ENCODE data around the gene KRT6B. TPM values are rescaled to one million over a fixed set of nuclear protein-coding genes. Genes with fewer than 3 reads are reported as not detected.

Gene KRT6B
- total RNA-seq, 1 experiment from 2014 or later = not detected

DNA sequence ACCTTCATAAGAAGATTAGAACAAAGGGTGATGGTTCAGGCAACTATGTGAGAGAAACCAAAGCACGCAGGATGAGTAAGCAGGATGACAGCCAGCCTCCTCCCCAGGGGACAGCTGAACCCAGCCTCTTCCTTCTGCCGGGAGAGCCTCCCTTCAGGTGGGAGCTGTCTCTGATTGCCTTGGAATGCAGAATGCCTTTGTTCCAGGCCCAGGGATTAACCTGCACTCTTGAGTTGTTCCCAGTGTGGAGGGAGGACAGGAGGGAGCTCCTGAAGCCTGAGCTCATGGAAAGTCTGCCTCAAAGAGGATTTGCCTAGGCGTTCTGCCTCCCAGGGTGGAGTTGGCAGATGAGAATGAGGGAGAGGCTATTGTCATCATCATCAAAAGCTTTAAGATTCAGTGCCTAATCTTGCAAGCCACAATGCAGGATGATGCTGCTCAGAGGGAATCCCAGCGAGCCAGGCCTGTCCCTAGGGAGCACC lies 44.7 kb upstream of the KRT6B start:
- Histone ChIP-seq H3K9me3 (ENCODE audit: control insufficient read depth in 1 of 2, insufficient read depth in 1 of 2, low read depth in 1 of 2, low read length in 2 of 2) (no peaks in the 10 kb centered on the region), H3K27me3 (ENCODE audit: insufficient read depth, low read length) (no peaks in the 10 kb centered on the region), H3K36me3 (ENCODE audit: control insufficient read depth in 1 of 2, insufficient read depth in 2 of 2, low read length in 2 of 2) (no peaks in the 10 kb centered on the region), H4K20me1 (ENCODE audit: insufficient read depth) (no peaks in the 10 kb centered on the region), H3K9me2 (ENCODE audit: insufficient read depth) (no peaks in the 10 kb centered on the region), H2AFZ (ENCODE audit: low read depth, low read length, poor library complexity, severe bottlenecking) (no peak overlapping the region), H3K27ac (ENCODE audit: low read depth, low read length) (peak overlapping the region; percentile 80), H3K4me1 (ENCODE audit: control insufficient read depth in 1 of 2, insufficient read depth in 2 of 2, low read length in 2 of 2) (peaks cover 29 to 78% of the 10 kb centered on the region in 2 experiments), H3K4me2 (ENCODE audit: low read length) (peak overlapping the region; percentile 73), H3K9ac (ENCODE audit: low read length) (peak overlapping the region; percentile 59), H3K79me2 (ENCODE audit: insufficient read depth, low read length) (no peaks in the 10 kb centered on the region), H3K4me3 (replicated peaks in 1 of 2; ENCODE audit: low read depth in 1 of 2, low read length in 2 of 2) (peak overlapping the region in 1 of 2 experiments; percentile 30; a peak in 1 of 4 replicates)
- ChIA-PET RAD21 (ENCODE audit: low non-redundant PET in 1 of 2, low total read pairs in 2 of 2, uncharacterized antibody in 2 of 2, unreplicated experiment in 2 of 2) (no interaction called here), CTCF (no interaction called here), POLR2A (interaction anchor here (0.5 to 0.7 kb wide), 2 partner anchors 11 to 197 kb away, joined by 3 read pairs; no protein-coding TSS in a partner anchor)
- BruUV-seq (replicated peaks) = no TSS peak
- ATAC-seq (peak; percentile 85), DNase-seq (ENCODE audit: low read depth, low spot score) (peak; percentile 80)
- intact Hi-C loops (cut with micrococcal nuclease) = no loop called here
- no peak for TF ChIP-seq EZH2phosphoT487 (IDR thresholded peaks at IDR 0.05; ENCODE audit: borderline replicate concordance)
- TF ChIP-seq, protein P1, sequence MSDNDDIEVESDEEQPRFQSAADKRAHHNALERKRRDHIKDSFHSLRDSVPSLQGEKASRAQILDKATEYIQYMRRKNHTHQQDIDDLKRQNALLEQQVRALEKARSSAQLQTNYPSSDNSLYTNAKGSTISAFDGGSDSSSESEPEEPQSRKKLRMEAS (IDR thresholded peaks at IDR 0.05) = peak; percentile 71; the same call in 1 of the 2 replicates
- TF ChIP-seq EGR1 (IDR thresholded peaks at IDR 0.05; ENCODE audit: low read depth) = no peak
- TF ChIP-seq YY1 (IDR thresholded peaks at IDR 0.05; ENCODE audit: extremely low read depth, insufficient replicate concordance, low read depth, low read length) = peak; percentile 37
- TF ChIP-seq ZFX (IDR thresholded peaks at IDR 0.05) = no peak
- TF ChIP-seq, protein P2, sequence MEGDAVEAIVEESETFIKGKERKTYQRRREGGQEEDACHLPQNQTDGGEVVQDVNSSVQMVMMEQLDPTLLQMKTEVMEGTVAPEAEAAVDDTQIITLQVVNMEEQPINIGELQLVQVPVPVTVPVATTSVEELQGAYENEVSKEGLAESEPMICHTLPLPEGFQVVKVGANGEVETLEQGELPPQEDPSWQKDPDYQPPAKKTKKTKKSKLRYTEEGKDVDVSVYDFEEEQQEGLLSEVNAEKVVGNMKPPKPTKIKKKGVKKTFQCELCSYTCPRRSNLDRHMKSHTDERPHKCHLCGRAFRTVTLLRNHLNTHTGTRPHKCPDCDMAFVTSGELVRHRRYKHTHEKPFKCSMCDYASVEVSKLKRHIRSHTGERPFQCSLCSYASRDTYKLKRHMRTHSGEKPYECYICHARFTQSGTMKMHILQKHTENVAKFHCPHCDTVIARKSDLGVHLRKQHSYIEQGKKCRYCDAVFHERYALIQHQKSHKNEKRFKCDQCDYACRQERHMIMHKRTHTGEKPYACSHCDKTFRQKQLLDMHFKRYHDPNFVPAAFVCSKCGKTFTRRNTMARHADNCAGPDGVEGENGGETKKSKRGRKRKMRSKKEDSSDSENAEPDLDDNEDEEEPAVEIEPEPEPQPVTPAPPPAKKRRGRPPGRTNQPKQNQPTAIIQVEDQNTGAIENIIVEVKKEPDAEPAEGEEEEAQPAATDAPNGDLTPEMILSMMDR (IDR thresholded peaks at IDR 0.05 in 2 of 3, conservative IDR thresholded peaks at IDR 0.05 in 1 of 3; ENCODE audit: borderline replicate concordance in 1 of 3, insufficient read depth in 1 of 3, low read depth in 2 of 3, low read length in 2 of 3) = no peak
- no peak for TF ChIP-seq RAD21 (IDR thresholded peaks at IDR 0.05; ENCODE audit: low read depth)
- TF ChIP-seq SIN3A (IDR thresholded peaks at IDR 0.05; ENCODE audit: low read depth) = peak; percentile 70; the same call in 1 of the 2 replicates
- TF ChIP-seq, protein P3, sequence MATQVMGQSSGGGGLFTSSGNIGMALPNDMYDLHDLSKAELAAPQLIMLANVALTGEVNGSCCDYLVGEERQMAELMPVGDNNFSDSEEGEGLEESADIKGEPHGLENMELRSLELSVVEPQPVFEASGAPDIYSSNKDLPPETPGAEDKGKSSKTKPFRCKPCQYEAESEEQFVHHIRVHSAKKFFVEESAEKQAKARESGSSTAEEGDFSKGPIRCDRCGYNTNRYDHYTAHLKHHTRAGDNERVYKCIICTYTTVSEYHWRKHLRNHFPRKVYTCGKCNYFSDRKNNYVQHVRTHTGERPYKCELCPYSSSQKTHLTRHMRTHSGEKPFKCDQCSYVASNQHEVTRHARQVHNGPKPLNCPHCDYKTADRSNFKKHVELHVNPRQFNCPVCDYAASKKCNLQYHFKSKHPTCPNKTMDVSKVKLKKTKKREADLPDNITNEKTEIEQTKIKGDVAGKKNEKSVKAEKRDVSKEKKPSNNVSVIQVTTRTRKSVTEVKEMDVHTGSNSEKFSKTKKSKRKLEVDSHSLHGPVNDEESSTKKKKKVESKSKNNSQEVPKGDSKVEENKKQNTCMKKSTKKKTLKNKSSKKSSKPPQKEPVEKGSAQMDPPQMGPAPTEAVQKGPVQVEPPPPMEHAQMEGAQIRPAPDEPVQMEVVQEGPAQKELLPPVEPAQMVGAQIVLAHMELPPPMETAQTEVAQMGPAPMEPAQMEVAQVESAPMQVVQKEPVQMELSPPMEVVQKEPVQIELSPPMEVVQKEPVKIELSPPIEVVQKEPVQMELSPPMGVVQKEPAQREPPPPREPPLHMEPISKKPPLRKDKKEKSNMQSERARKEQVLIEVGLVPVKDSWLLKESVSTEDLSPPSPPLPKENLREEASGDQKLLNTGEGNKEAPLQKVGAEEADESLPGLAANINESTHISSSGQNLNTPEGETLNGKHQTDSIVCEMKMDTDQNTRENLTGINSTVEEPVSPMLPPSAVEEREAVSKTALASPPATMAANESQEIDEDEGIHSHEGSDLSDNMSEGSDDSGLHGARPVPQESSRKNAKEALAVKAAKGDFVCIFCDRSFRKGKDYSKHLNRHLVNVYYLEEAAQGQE (IDR thresholded peaks at IDR 0.05; ENCODE audit: low read depth) = no peak
- 0 out of 2 replicates have a peak, but pooled peaks have one; percentile 70 for TF ChIP-seq CBX3 (IDR thresholded peaks at IDR 0.05; ENCODE audit: low read depth)
- TF ChIP-seq ZNF274 (IDR thresholded peaks at IDR 0.05; ENCODE audit: low read depth, low read length) = no peak
- TF ChIP-seq POLR2A (IDR thresholded peaks at IDR 0.05; ENCODE audit: borderline replicate concordance, extremely low read depth, insufficient read depth, insufficient read length) = no peak
- peak; percentile 29; the same call in 1 of the 2 replicates for TF ChIP-seq POLR2AphosphoS5 (IDR thresholded peaks at IDR 0.05; ENCODE audit: low read depth, low read length)
- peak; percentile 78 for TF ChIP-seq FOSL1 (IDR thresholded peaks at IDR 0.05; ENCODE audit: low read depth)
- peak; percentile 70 for TF ChIP-seq SP1 (IDR thresholded peaks at IDR 0.05; ENCODE audit: low read depth)
- TF ChIP-seq JUND (IDR thresholded peaks at IDR 0.05) = peak; percentile 78
- TF ChIP-seq EZH2 (IDR thresholded peaks at IDR 0.05) = no peak
- peak; percentile 44; the same call in 1 of the 2 replicates for TF ChIP-seq CEBPB (IDR thresholded peaks at IDR 0.05; ENCODE audit: low read depth)
- peak; percentile 31 for TF ChIP-seq TCF7L2 (IDR thresholded peaks at IDR 0.05; ENCODE audit: borderline replicate concordance, extremely low read depth, insufficient read depth, insufficient read length)
- TF ChIP-seq, protein P4, sequence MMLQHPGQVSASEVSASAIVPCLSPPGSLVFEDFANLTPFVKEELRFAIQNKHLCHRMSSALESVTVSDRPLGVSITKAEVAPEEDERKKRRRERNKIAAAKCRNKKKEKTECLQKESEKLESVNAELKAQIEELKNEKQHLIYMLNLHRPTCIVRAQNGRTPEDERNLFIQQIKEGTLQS (IDR thresholded peaks at IDR 0.05) = no peak
- TF ChIP-seq, protein P5, sequence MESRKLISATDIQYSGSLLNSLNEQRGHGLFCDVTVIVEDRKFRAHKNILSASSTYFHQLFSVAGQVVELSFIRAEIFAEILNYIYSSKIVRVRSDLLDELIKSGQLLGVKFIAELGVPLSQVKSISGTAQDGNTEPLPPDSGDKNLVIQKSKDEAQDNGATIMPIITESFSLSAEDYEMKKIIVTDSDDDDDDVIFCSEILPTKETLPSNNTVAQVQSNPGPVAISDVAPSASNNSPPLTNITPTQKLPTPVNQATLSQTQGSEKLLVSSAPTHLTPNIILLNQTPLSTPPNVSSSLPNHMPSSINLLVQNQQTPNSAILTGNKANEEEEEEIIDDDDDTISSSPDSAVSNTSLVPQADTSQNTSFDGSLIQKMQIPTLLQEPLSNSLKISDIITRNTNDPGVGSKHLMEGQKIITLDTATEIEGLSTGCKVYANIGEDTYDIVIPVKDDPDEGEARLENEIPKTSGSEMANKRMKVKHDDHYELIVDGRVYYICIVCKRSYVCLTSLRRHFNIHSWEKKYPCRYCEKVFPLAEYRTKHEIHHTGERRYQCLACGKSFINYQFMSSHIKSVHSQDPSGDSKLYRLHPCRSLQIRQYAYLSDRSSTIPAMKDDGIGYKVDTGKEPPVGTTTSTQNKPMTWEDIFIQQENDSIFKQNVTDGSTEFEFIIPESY (IDR thresholded peaks at IDR 0.05; ENCODE audit: extremely low read depth, insufficient replicate concordance, low read length) = no peak
